GM23338 (cell line): ENCODE data around the gene POLR2F. TPM values are rescaled to one million over a fixed set of nuclear protein-coding genes. Genes with fewer than 3 reads are reported as not detected.

Experiments
- ATAC-seq: fragments of 200-7000 bp; cut with Tn5 transposase; 3 replicates; pipeline ENCODE4 v1.9.1; 2020
- DNase-seq: peaks from one replicate; pipeline ENCODE4 v3.0.0-alpha.2; 2015; ENCODE audit warnings: low spot score
- H2AFZ ChIP-seq: fragments of 200-600 bp; sonication (generic); 2 replicates; pipeline ENCODE4 v1.8.0; 2016; ENCODE audit warnings: antibody characterized with exemption, mild to moderate bottlenecking, moderate library complexity
- H3F3A ChIP-seq: fragments of 200-600 bp; sonication (generic); replicated peaks from 2 replicates; pipeline ENCODE4 v1.8.0; 2017; ENCODE audit warnings: antibody characterized with exemption, mixed run types, low read depth
- H3K27ac ChIP-seq: fragments of 200-600 bp; sonication (generic); 2 replicates; pipeline ENCODE4 v1.6.1; 2016; ENCODE audit warnings: low read depth
- H3K27me3 ChIP-seq: fragments of 200-600 bp; sonication (generic); 2 replicates; pipeline ENCODE4 v1.8.0; 2016; ENCODE audit warnings: mild to moderate bottlenecking, mixed run types, moderate library complexity; ENCODE audit not compliant: insufficient read depth
- H3K36me3 ChIP-seq: fragments of 200-600 bp; sonication (generic); 2 replicates; pipeline ENCODE4 v1.8.0; 2016; ENCODE audit warnings: mild to moderate bottlenecking; ENCODE audit not compliant: insufficient read depth
- H3K4me1 ChIP-seq: fragments of 200-600 bp; sonication (generic); 2 replicates; pipeline ENCODE4 v1.8.0; 2016; ENCODE audit warnings: mild to moderate bottlenecking, moderate library complexity; ENCODE audit not compliant: insufficient read depth
- H3K4me2 ChIP-seq: fragments of 200-600 bp; sonication (generic); 2 replicates; pipeline ENCODE4 v1.7.1; 2017; ENCODE audit warnings: mixed run types
- H3K4me3 ChIP-seq: fragments of 200-600 bp; sonication (generic); 2 replicates; pipeline ENCODE4 v1.6.1; 2016; ENCODE audit warnings: mixed run types
- H3K79me2 ChIP-seq: fragments of 200-600 bp; sonication (generic); replicated peaks from 2 replicates; pipeline ENCODE4 v1.8.0; 2017; ENCODE audit warnings: mild to moderate bottlenecking; ENCODE audit not compliant: insufficient read depth
- H3K9me2 ChIP-seq: fragments of 200-600 bp; sonication (generic); 2 replicates; pipeline ENCODE4 v1.8.0; 2017; ENCODE audit not compliant: insufficient read depth
- H4K20me1 ChIP-seq: fragments of 200-600 bp; sonication (generic); replicated peaks from 2 replicates; pipeline ENCODE4 v1.8.0; 2017; ENCODE audit warnings: mild to moderate bottlenecking; ENCODE audit not compliant: insufficient read depth
- H3K27ac Mint-ChIP-seq: 2 replicates; pipeline ENCODE4 v1.8.0; 2020; ENCODE audit warnings: inconsistent platforms, mild to moderate bottlenecking, moderate library complexity, mixed read lengths
- H3K27me3 Mint-ChIP-seq: 3 replicates; pipeline ENCODE4 v1.8.0; 2022; ENCODE audit warnings: low read depth, mild to moderate bottlenecking, moderate library complexity, mixed read lengths, inconsistent platforms; ENCODE audit not compliant: insufficient read depth, poor library complexity
- H3K36me3 Mint-ChIP-seq: 3 replicates; pipeline ENCODE4 v1.8.0; 2021; ENCODE audit warnings: low read depth, mild to moderate bottlenecking, inconsistent platforms, moderate library complexity, mixed read lengths
- H3K4me1 Mint-ChIP-seq: 3 replicates; pipeline ENCODE4 v1.8.0; 2020; ENCODE audit warnings: mild to moderate bottlenecking, inconsistent platforms, mixed read lengths
- H3K4me3 Mint-ChIP-seq: 3 replicates; pipeline ENCODE4 v1.8.0; 2021; ENCODE audit warnings: moderate library complexity, mild to moderate bottlenecking, inconsistent platforms, mixed read lengths
- H3K9me3 Mint-ChIP-seq: 3 replicates; pipeline ENCODE4 v1.8.0; 2020; ENCODE audit warnings: moderate library complexity, mild to moderate bottlenecking, inconsistent platforms, mixed read lengths
- CREB1 ChIP-seq: fragments of 250-450 bp; sonication (Bioruptor Pico); IDR thresholded peaks from 2 replicates; pipeline ENCODE4 v1.5.0; 2020; ENCODE audit warnings: low read depth, mild to moderate bottlenecking, moderate library complexity
- EZH2 ChIP-seq: fragments of 200-600 bp; sonication (generic); IDR thresholded peaks from one replicate; pipeline ENCODE4 v1.8.0; 2017; ENCODE audit warnings: antibody characterized with exemption, mild to moderate bottlenecking, low read depth; ENCODE audit not compliant: unreplicated experiment
- JUNB ChIP-seq: IDR thresholded peaks from one replicate; pipeline ENCODE4 v1.6.1; 2016; ENCODE audit warnings: antibody characterized with exemption; ENCODE audit not compliant: unreplicated experiment
- POLR2AphosphoS5 ChIP-seq: IDR thresholded peaks from 2 replicates; pipeline ENCODE4 v1.6.1; 2016; ENCODE audit warnings: antibody characterized with exemption, low read depth
- STAT1 ChIP-seq: IDR thresholded peaks from one replicate; pipeline ENCODE4 v1.6.1; 2016; ENCODE audit warnings: antibody characterized with exemption; ENCODE audit not compliant: unreplicated experiment
- ZNF114 ChIP-seq: fragments of 250-450 bp; sonication (Bioruptor Pico); IDR thresholded peaks from 2 replicates; pipeline ENCODE4 v1.5.0; 2020; ENCODE audit warnings: mild to moderate bottlenecking, moderate library complexity
- ZNF331 ChIP-seq: fragments of 250-450 bp; sonication (Bioruptor Pico); IDR thresholded peaks from 2 replicates; pipeline ENCODE4 v1.5.0; 2020; ENCODE audit warnings: low read depth, mild to moderate bottlenecking, moderate library complexity
- polyA plus RNA-seq: library from polyadenylated mRNA; unstranded; fragments of >200 nt; fragmentation: Nextera tagmentation; extraction: Ambion mirVana; gene quantifications from 2 replicates; pipeline ENCODE4 v1.2.1, GENCODE V29; 2016
- total RNA-seq: library from RNA; depleted of rRNA; stranded (reverse); fragments of >200 nt; shearing (Covaris generic); gene quantifications from 2 replicates; pipeline ENCODE4 v1.2.3, GENCODE V29; 2014
- TF ChIP-seq, protein P1 (sequence below): IDR thresholded peaks from one replicate; pipeline ENCODE4 v1.6.1; 2018; ENCODE audit warnings: antibody characterized with exemption; ENCODE audit not compliant: unreplicated experiment
- TF ChIP-seq, protein P2 (sequence below), 2 experiments: fragments of 200-600 bp in 1 of 2; sonication (generic) in 1 of 2; conservative IDR thresholded peaks; 2 replicates each; pipeline versions ENCODE4 v1.5.1 to v1.6.1; 2016 to 2017; ENCODE audit warnings: antibody characterized with exemption in 2 of 2, low read depth in 2 of 2, mild to moderate bottlenecking in 2 of 2, moderate library complexity in 1 of 2
- TF ChIP-seq, protein P3 (sequence below): IDR thresholded peaks from 2 replicates; pipeline ENCODE4 v1.6.1; 2016; ENCODE audit warnings: antibody characterized with exemption

The POLR2F gene
- total and polyA plus RNA-seq, 2 experiments from 2014 or later: 144 to 429 TPM

DNA sequence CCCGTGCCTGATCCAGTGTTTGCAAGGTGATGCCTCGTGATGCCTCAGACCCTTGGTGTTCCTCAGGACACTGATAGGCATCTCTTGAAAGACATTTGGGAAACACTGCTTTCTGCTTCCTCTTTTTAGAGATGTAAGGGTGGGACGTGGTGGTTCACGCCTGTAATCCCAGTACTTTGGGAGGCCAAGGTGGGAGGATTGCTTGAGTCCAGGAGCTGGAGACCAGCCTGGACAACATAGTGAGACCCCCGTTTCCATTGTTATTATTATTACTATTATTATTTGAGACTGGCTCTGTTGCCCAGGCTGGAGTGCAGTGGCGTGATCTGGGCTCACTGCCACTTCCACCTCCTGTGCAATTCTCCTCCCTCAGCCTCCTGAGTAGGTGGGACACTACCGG is 37.4 kb downstream of the POLR2F start:
- no peaks in the 10 kb centered on the region for H3F3A ChIP-seq
- H3K4me2 ChIP-seq: no peak overlapping the region
- H3K4me3 ChIP-seq: no peak overlapping the region
- peaks cover 8% of the 10 kb centered on the region for H3K27me3 Mint-ChIP-seq
- peaks cover 3% of the 10 kb centered on the region for H3K4me1 Mint-ChIP-seq
- H3K36me3 Mint-ChIP-seq: no peaks in the 10 kb centered on the region
- no peaks in the 10 kb centered on the region for H3K9me2 ChIP-seq
- no peaks in the 10 kb centered on the region for H4K20me1 ChIP-seq
- H3K36me3 ChIP-seq: no peaks in the 10 kb centered on the region
- H3K4me3 Mint-ChIP-seq: no peak overlapping the region
- ATAC-seq (no peak), DNase-seq (no peak)
- TF ChIP-seq, protein P1, sequence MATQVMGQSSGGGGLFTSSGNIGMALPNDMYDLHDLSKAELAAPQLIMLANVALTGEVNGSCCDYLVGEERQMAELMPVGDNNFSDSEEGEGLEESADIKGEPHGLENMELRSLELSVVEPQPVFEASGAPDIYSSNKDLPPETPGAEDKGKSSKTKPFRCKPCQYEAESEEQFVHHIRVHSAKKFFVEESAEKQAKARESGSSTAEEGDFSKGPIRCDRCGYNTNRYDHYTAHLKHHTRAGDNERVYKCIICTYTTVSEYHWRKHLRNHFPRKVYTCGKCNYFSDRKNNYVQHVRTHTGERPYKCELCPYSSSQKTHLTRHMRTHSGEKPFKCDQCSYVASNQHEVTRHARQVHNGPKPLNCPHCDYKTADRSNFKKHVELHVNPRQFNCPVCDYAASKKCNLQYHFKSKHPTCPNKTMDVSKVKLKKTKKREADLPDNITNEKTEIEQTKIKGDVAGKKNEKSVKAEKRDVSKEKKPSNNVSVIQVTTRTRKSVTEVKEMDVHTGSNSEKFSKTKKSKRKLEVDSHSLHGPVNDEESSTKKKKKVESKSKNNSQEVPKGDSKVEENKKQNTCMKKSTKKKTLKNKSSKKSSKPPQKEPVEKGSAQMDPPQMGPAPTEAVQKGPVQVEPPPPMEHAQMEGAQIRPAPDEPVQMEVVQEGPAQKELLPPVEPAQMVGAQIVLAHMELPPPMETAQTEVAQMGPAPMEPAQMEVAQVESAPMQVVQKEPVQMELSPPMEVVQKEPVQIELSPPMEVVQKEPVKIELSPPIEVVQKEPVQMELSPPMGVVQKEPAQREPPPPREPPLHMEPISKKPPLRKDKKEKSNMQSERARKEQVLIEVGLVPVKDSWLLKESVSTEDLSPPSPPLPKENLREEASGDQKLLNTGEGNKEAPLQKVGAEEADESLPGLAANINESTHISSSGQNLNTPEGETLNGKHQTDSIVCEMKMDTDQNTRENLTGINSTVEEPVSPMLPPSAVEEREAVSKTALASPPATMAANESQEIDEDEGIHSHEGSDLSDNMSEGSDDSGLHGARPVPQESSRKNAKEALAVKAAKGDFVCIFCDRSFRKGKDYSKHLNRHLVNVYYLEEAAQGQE: no peak
- TF ChIP-seq, protein P2, sequence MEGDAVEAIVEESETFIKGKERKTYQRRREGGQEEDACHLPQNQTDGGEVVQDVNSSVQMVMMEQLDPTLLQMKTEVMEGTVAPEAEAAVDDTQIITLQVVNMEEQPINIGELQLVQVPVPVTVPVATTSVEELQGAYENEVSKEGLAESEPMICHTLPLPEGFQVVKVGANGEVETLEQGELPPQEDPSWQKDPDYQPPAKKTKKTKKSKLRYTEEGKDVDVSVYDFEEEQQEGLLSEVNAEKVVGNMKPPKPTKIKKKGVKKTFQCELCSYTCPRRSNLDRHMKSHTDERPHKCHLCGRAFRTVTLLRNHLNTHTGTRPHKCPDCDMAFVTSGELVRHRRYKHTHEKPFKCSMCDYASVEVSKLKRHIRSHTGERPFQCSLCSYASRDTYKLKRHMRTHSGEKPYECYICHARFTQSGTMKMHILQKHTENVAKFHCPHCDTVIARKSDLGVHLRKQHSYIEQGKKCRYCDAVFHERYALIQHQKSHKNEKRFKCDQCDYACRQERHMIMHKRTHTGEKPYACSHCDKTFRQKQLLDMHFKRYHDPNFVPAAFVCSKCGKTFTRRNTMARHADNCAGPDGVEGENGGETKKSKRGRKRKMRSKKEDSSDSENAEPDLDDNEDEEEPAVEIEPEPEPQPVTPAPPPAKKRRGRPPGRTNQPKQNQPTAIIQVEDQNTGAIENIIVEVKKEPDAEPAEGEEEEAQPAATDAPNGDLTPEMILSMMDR (conservative IDR thresholded peaks at IDR 0.05; ENCODE audit: low read depth in 2 of 2): no peak
- H2AFZ ChIP-seq: no peak overlapping the region
- H3K27me3 ChIP-seq: no peaks in the 10 kb centered on the region
- H3K27ac ChIP-seq: no peak overlapping the region
- no peaks in the 10 kb centered on the region for H3K9me3 Mint-ChIP-seq
- no peaks in the 10 kb centered on the region for H3K4me1 ChIP-seq
- no peak overlapping the region for H3K27ac Mint-ChIP-seq
- no peaks in the 10 kb centered on the region for H3K79me2 ChIP-seq

DNA sequence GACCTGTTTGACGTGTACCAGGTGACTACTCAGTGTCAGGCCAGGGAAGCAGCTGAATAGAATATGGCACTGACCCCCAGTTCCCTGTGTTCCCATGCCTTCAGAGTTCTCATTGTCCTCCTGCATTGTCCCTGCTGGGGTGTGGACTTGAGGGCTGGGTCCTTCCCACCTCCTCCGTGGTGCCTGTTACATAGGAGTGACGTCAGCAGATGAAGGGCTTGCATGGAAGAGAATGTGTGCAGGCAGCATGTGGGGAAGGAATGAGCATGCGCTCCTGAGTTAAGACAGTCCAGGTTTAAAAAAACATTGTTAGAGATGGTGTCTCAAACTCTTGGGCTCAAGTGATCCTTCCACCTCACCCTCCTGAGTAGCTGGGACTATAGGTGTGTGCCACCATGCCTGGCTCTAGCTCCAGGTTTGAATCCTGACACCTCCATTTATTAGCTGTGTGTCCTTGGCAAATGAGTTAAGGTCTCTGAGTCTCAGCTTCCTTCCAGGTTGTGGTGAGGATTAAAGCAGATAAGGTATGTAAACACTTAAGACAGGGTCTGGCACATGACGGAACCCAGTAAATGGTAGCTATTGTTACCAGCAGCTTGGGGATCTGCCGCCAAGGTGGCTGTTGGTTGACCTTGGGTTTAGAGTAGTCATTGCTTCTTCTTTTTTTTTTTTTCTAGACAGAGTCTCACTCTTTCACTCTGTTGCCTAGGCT is 38.4 kb downstream of the POLR2F start:
- Mint-ChIP-seq H3K9me3 (no peaks in the 10 kb centered on the region), H3K27ac (no peak overlapping the region), H3K27me3 (peaks cover 8% of the 10 kb centered on the region), H3K4me3 (no peak overlapping the region), H3K4me1 (peaks cover 7% of the 10 kb centered on the region), H3K36me3 (no peaks in the 10 kb centered on the region)
- Histone ChIP-seq H3K27me3 (no peaks in the 10 kb centered on the region), H3K4me2 (no peak overlapping the region), H3K36me3 (no peaks in the 10 kb centered on the region), H3K79me2 (no peaks in the 10 kb centered on the region), H2AFZ (no peak overlapping the region), H3F3A (no peaks in the 10 kb centered on the region), H3K27ac (no peak overlapping the region), H3K9me2 (no peaks in the 10 kb centered on the region), H3K4me1 (no peaks in the 10 kb centered on the region), H3K4me3 (no peak overlapping the region), H4K20me1 (no peaks in the 10 kb centered on the region)
- DNase-seq: no peak
- ATAC-seq: no peak
- TF ChIP-seq STAT1: no peak
- TF ChIP-seq EZH2: no peak
- no peak for TF ChIP-seq ZNF114 (CRISPR knock-in tag)
- TF ChIP-seq CREB1 (CRISPR knock-in tag): no peak
- TF ChIP-seq, protein P2 (conservative IDR thresholded peaks at IDR 0.05; ENCODE audit: low read depth in 2 of 2): no peak
- TF ChIP-seq, protein P3, sequence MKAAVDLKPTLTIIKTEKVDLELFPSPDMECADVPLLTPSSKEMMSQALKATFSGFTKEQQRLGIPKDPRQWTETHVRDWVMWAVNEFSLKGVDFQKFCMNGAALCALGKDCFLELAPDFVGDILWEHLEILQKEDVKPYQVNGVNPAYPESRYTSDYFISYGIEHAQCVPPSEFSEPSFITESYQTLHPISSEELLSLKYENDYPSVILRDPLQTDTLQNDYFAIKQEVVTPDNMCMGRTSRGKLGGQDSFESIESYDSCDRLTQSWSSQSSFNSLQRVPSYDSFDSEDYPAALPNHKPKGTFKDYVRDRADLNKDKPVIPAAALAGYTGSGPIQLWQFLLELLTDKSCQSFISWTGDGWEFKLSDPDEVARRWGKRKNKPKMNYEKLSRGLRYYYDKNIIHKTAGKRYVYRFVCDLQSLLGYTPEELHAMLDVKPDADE: no peak
- TF ChIP-seq ZNF331 (CRISPR knock-in tag): no peak
- TF ChIP-seq JUNB: no peak
- TF ChIP-seq, protein P1: no peak
- no peak for TF ChIP-seq POLR2AphosphoS5
